CD4-positive, CD25-positive, alpha-beta regulatory T cell (primary cell): Measurements from ENCODE around the gene DRD3. TPM values are rescaled to one million over a fixed set of nuclear protein-coding genes. Genes with fewer than 3 reads are reported as not detected.

ENCODE experiments used
- ATAC-seq, 2 donors: fragments of 150-1000 bp; cut with Tn5 transposase; one replicate each; pipeline ENCODE4 v1.10.0; 2021; ENCODE audit warnings: low read depth in 2 of 2, moderate number of reproducible peaks in 2 of 2, moderate library complexity in 1 of 2
- DNase-seq, 3 donors: peaks; one replicate each; pipeline versions ENCODE4 v3.0.0 to v3.0.0-alpha.2; 2012 to 2022; ENCODE audit warnings: mixed read lengths in 1 of 3
- H3K27ac ChIP-seq: one replicate; pipeline ENCODE4 v1.7.0; 2013; ENCODE audit warnings: mild to moderate bottlenecking, low read length; ENCODE audit not compliant: insufficient read depth, poor library complexity, severe bottlenecking
- H3K27me3 ChIP-seq: one replicate; pipeline ENCODE4 v1.7.0; 2013; ENCODE audit warnings: low read length; ENCODE audit not compliant: control insufficient read depth, insufficient read depth
- H3K36me3 ChIP-seq: one replicate; pipeline ENCODE4 v1.7.0; 2013; ENCODE audit warnings: mild to moderate bottlenecking, low read length, moderate library complexity; ENCODE audit not compliant: control insufficient read depth, insufficient read depth
- H3K4me1 ChIP-seq: 2 replicates; pipeline ENCODE4 v1.7.0; 2013; ENCODE audit warnings: mild to moderate bottlenecking, low read length; ENCODE audit not compliant: insufficient read depth, control insufficient read depth, poor library complexity, severe bottlenecking
- H3K4me3 ChIP-seq: one replicate; pipeline ENCODE4 v1.7.0; 2013; ENCODE audit warnings: low read depth, mild to moderate bottlenecking, low read length, moderate library complexity
- H3K9me3 ChIP-seq, 2 experiments: 1 replicate in 1 of 2; 2 replicates in 1 of 2; pipeline ENCODE4 v1.7.0; 2013; ENCODE audit warnings: low read length in 2 of 2, mild to moderate bottlenecking in 1 of 2, moderate library complexity in 1 of 2; ENCODE audit not compliant: control insufficient read depth in 2 of 2
- H3K27ac Mint-ChIP-seq, 3 donors: one replicate each; pipeline ENCODE4 v1.8.0; 2020 to 2022; ENCODE audit warnings: mild to moderate bottlenecking in 3 of 3, mixed read lengths in 3 of 3, moderate library complexity in 2 of 3
- H3K27me3 Mint-ChIP-seq: one replicate; pipeline ENCODE4 v1.8.0; 2022; ENCODE audit warnings: mild to moderate bottlenecking, mixed read lengths
- H3K36me3 Mint-ChIP-seq: one replicate; pipeline ENCODE4 v1.8.0; 2020; ENCODE audit warnings: mixed read lengths
- H3K4me1 Mint-ChIP-seq, 4 donors: one replicate each; pipeline ENCODE4 v1.8.0; 2020 to 2022; ENCODE audit warnings: mixed read lengths in 4 of 4, mild to moderate bottlenecking in 1 of 4
- H3K4me3 Mint-ChIP-seq, 4 donors: one replicate each; pipeline ENCODE4 v1.8.0; 2020 to 2022; ENCODE audit warnings: mild to moderate bottlenecking in 4 of 4, mixed read lengths in 4 of 4, moderate library complexity in 3 of 4
- H3K9me3 Mint-ChIP-seq, 7 donors: one replicate each; pipeline ENCODE4 v1.8.0; 2020 to 2022; ENCODE audit warnings: mixed read lengths in 7 of 7, mild to moderate bottlenecking in 3 of 7, moderate library complexity in 2 of 7
- polyA plus RNA-seq, 4 donors: library from polyadenylated mRNA; unstranded; fragments of 300-500 nt; fragmentation: Illumina TruSeq; gene quantifications; one replicate each; pipeline ENCODE4 v1.2.3, GENCODE V29; 2021
- total RNA-seq: library from RNA; stranded (reverse); gene quantifications from one replicate; pipeline ENCODE4 v1.2.3, GENCODE V29; 2022

Gene DRD3
- total and polyA plus RNA-seq, 5 donors from 2014 or later: 0.15 to 0.49 (median 0.30) TPM; not detected in 1

GRCh38 chr3:114103858-114104257, 75.0 kb downstream of the DRD3 start:
- Mint-ChIP-seq H3K4me1 (no peaks in the 10 kb centered on the region), H3K4me3 (no peak overlapping the region), H3K27ac (no peak overlapping the region), H3K27me3 (peaks cover 17% of the 10 kb centered on the region), H3K36me3 (peaks cover 4% of the 10 kb centered on the region), H3K9me3 (peaks cover 0 to 2% (median 0%) of the 10 kb centered on the region in 7 donors)
- Histone ChIP-seq H3K27me3 (peaks cover 11% of the 10 kb centered on the region), H3K36me3 (no peaks in the 10 kb centered on the region), H3K4me1 (no peaks in the 10 kb centered on the region), H3K4me3 (no peak overlapping the region), H3K9me3 (no peaks in the 10 kb centered on the region), H3K27ac (no peak overlapping the region)
- no peak for DNase-seq
- ATAC-seq: no peak

- H3K4me3 Mint-ChIP-seq: no peak overlapping the region
- H3K27ac ChIP-seq: no peak overlapping the region
- peaks cover 0 to 2% (median 0%) of the 10 kb centered on the region in 7 donors for H3K9me3 Mint-ChIP-seq
- no peaks in the 10 kb centered on the region for H3K36me3 ChIP-seq
- no peak overlapping the region for H3K27ac Mint-ChIP-seq
- no peaks in the 10 kb centered on the region for H3K9me3 ChIP-seq
- H3K4me1 Mint-ChIP-seq: no peaks in the 10 kb centered on the region
- peaks cover 11% of the 10 kb centered on the region for H3K27me3 ChIP-seq
- peaks cover 4% of the 10 kb centered on the region for H3K36me3 Mint-ChIP-seq
- H3K27me3 Mint-ChIP-seq: peaks cover 16% of the 10 kb centered on the region
- H3K4me1 ChIP-seq: no peaks in the 10 kb centered on the region
- ATAC-seq: no peak
- H3K4me3 ChIP-seq: no peak overlapping the region
- DNase-seq: no peak
Observed at GRCh38 chr3:114103181-114103580, 75.7 kb downstream of the DRD3 start.

- peaks cover 11% of the 10 kb centered on the region for H3K27me3 ChIP-seq
- peaks cover 27% of the 10 kb centered on the region for H3K27me3 Mint-ChIP-seq
Observed at GRCh38 chr3:114101101-114101500, 77.8 kb downstream of the DRD3 start.

GRCh38 chr3:114095796-114096195, 83.1 kb downstream of the DRD3 start:
- H3K9me3 Mint-ChIP-seq: no peaks in the 10 kb centered on the region
- no peak overlapping the region for H3K4me3 ChIP-seq
- no peak overlapping the region for H3K27ac ChIP-seq
- peaks cover 31% of the 10 kb centered on the region for H3K27me3 Mint-ChIP-seq
- no peaks in the 10 kb centered on the region for H3K4me1 ChIP-seq
- no peaks in the 10 kb centered on the region for H3K36me3 Mint-ChIP-seq
- peak in 1 of 3 donors; percentile 4 for DNase-seq
- no peaks in the 10 kb centered on the region for H3K9me3 ChIP-seq
- no peak overlapping the region for H3K27ac Mint-ChIP-seq
- no peaks in the 10 kb centered on the region for H3K36me3 ChIP-seq
- peaks cover 7% of the 10 kb centered on the region for H3K27me3 ChIP-seq
- no peak overlapping the region for H3K4me3 Mint-ChIP-seq
- H3K4me1 Mint-ChIP-seq: peaks cover 0 to 5% (median 2%) of the 10 kb centered on the region in 4 donors
- ATAC-seq: no peak

More at GRCh38 chr3:114101101-114101500, 77.8 kb downstream of the DRD3 start:
- H3K4me1 Mint-ChIP-seq: no peaks in the 10 kb centered on the region
- DNase-seq: no peak
- Histone ChIP-seq H3K27ac (no peak overlapping the region), H3K9me3 (no peaks in the 10 kb centered on the region), H3K4me3 (no peak overlapping the region), H3K4me1 (no peaks in the 10 kb centered on the region), H3K36me3 (no peaks in the 10 kb centered on the region)
- ATAC-seq: no peak
- peaks cover 4% of the 10 kb centered on the region for H3K36me3 Mint-ChIP-seq
- peaks cover 0 to 2% (median 0%) of the 10 kb centered on the region in 7 donors for H3K9me3 Mint-ChIP-seq
- no peak overlapping the region for H3K4me3 Mint-ChIP-seq
- no peak overlapping the region for H3K27ac Mint-ChIP-seq

- Histone ChIP-seq H3K27me3 (no peaks in the 10 kb centered on the region), H3K9me3 (no peaks in the 10 kb centered on the region), H3K36me3 (no peaks in the 10 kb centered on the region), H3K4me1 (no peaks in the 10 kb centered on the region), H3K4me3 (no peak overlapping the region), H3K27ac (no peak overlapping the region)
- no peak for ATAC-seq
- Mint-ChIP-seq H3K9me3 (no peaks in the 10 kb centered on the region), H3K4me1 (peaks cover 0 to 5% (median 2%) of the 10 kb centered on the region in 4 donors), H3K4me3 (no peak overlapping the region), H3K27me3 (peaks cover 31% of the 10 kb centered on the region), H3K27ac (no peak overlapping the region), H3K36me3 (no peaks in the 10 kb centered on the region)
- DNase-seq: no peak
Observed at GRCh38 chr3:114093596-114093995, 85.3 kb downstream of the DRD3 start.

DNA sequence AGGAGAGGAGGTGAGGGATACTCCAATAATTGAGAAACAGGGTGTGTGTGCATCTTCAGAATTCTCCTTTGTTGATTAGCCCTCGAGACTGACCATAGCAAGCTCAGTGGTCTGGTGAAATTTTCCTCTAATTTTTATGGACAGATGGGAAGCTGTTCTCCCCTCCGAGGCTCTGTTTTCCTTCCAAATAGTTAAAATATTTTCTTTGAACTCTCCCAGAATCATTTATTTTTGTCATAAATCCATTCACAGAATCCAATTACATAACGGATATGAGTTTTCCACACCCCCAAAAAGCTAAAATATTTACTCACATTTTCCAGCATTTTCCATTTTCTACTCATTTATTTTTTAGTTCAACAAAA, 85.9 kb downstream of the DRD3 start:
- Mint-ChIP-seq H3K9me3 (no peaks in the 10 kb centered on the region), H3K4me3 (no peak overlapping the region), H3K36me3 (peaks cover under 1% of the 10 kb centered on the region), H3K27me3 (peaks cover 29% of the 10 kb centered on the region), H3K27ac (no peak overlapping the region), H3K4me1 (peaks cover 0 to 5% (median 2%) of the 10 kb centered on the region in 4 donors)
- H3K36me3 ChIP-seq: no peaks in the 10 kb centered on the region
- no peaks in the 10 kb centered on the region for H3K9me3 ChIP-seq
- no peak overlapping the region for H3K4me3 ChIP-seq
- H3K27me3 ChIP-seq: no peaks in the 10 kb centered on the region
- no peak overlapping the region for H3K27ac ChIP-seq
- no peak for ATAC-seq
- DNase-seq: no peak
- H3K4me1 ChIP-seq: no peaks in the 10 kb centered on the region

DNA sequence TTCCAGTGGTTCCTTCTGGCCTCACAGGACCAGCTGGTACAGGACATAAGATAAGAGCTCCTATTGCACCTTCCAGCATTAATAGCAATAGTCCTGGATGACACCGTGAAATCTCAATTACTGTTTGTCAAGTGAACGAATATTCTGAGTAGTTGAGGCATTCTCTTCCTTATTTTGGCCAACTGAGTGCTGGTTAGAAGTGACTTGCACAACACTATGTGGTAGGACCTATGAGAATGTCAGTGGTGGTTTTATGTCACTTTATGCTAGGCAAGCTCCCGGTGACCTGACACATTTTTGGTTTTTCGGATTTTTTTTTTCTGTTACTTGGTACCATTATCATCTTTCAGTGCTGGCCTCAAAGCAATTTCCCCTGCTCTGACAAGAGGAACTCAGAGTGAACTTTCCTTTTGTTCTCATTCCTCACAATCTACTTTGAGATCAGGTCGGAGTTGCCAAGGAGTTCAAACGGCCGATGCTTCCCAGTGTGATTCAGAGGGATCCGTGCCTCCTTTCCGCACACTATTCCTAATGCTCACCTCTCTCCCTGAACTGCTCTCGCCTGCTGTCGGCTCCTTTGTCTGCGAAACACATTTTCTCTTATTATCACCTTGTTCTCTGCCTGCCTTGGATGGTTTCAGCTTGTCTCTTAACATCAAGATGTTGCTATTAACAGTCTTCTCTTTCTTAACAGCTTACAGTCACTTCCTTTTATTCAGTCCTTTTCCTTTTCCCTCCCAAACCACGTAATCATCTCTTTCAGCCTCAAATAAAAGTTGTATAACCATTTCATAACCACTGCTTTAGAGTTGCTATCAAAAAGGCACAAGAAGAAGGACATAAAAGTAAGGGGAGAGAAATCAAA, 86.5 kb downstream of the DRD3 start:
- Mint-ChIP-seq H3K9me3 (no peaks in the 10 kb centered on the region), H3K4me3 (no peak overlapping the region), H3K36me3 (peaks cover 7% of the 10 kb centered on the region), H3K4me1 (peaks cover 0 to 5% (median 2%) of the 10 kb centered on the region in 4 donors), H3K27ac (no peak overlapping the region), H3K27me3 (peaks cover 23% of the 10 kb centered on the region)
- Histone ChIP-seq H3K27me3 (no peaks in the 10 kb centered on the region), H3K27ac (no peak overlapping the region), H3K9me3 (no peaks in the 10 kb centered on the region), H3K36me3 (no peaks in the 10 kb centered on the region), H3K4me1 (no peaks in the 10 kb centered on the region), H3K4me3 (no peak overlapping the region)
- ATAC-seq (no peak), DNase-seq (no peak)

GRCh38 chr3:114089675-114090074, 89.2 kb downstream of the DRD3 start:
- no peaks in the 10 kb centered on the region for H3K9me3 Mint-ChIP-seq
- no peaks in the 10 kb centered on the region for H3K27me3 ChIP-seq
- DNase-seq: no peak
- H3K27me3 Mint-ChIP-seq: peaks cover 5% of the 10 kb centered on the region
- ATAC-seq: no peak
- peaks cover 20% of the 10 kb centered on the region for H3K36me3 ChIP-seq
- no peaks in the 10 kb centered on the region for H3K9me3 ChIP-seq
- peaks cover 0 to 5% (median 2%) of the 10 kb centered on the region in 4 donors for H3K4me1 Mint-ChIP-seq
- H3K4me1 ChIP-seq: no peaks in the 10 kb centered on the region
- no peak overlapping the region for H3K4me3 Mint-ChIP-seq
- H3K36me3 Mint-ChIP-seq: peaks cover 28% of the 10 kb centered on the region
- no peak overlapping the region for H3K27ac ChIP-seq
- no peak overlapping the region for H3K4me3 ChIP-seq
- peak overlapping the region in 1 of 3 donors; percentile 56 for H3K27ac Mint-ChIP-seq
